ENCODE data around the gene ANKRA2.

ANKRA2 gene

DNA sequence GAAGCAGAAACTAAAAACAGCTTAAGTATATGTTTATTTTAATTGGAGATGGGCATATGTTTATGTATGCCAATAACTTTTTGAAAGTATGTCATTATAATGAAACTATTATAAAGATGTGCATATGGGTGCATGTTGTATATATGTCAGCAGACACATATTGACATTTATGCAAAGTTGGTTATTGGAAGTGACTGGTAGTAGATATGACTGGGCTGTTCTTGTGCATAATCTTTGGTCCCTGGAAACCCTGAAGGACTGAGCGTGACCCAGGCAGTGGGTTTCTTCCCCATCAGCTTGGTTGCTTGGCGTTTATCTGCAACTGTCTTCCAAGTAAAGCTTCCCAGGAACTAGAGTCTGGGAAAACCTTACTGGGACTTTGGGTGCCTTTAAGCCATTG, 25.7 kb downstream of the ANKRA2 start:
- Histone ChIP-seq H3K36me3 (replicated peaks; ENCODE audit: insufficient read depth, low read length) (no peaks in the 10 kb centered on the region), H3K4me3 (ENCODE audit: low read length) (no peak overlapping the region), H3K9me2 (replicated peaks; ENCODE audit: insufficient read depth, low read length) (no peaks in the 10 kb centered on the region), H3K27me3 (replicated peaks; ENCODE audit: insufficient read depth, low read length) (no peaks in the 10 kb centered on the region), H2AFZ (ENCODE audit: low read length) (no peak overlapping the region), H3F3A (ENCODE audit: insufficient read depth, low read length) (no peaks in the 10 kb centered on the region), H3K4me2 (ENCODE audit: low read depth, low read length) (no peak overlapping the region), H3K4me1 (ENCODE audit: low read length) (no peaks in the 10 kb centered on the region), H4K20me1 (ENCODE audit: insufficient read depth, low read length) (no peaks in the 10 kb centered on the region), H3K27ac (ENCODE audit: low read length) (no peak overlapping the region), H3K79me2 (ENCODE audit: low read length) (no peaks in the 10 kb centered on the region), H3K9ac (ENCODE audit: low read length) (no peak overlapping the region), H3K9me3 (replicated peaks; ENCODE audit: insufficient read depth, low read length) (no peaks in the 10 kb centered on the region)
- no peak for DNase-seq
- TF ChIP-seq, protein P1, sequence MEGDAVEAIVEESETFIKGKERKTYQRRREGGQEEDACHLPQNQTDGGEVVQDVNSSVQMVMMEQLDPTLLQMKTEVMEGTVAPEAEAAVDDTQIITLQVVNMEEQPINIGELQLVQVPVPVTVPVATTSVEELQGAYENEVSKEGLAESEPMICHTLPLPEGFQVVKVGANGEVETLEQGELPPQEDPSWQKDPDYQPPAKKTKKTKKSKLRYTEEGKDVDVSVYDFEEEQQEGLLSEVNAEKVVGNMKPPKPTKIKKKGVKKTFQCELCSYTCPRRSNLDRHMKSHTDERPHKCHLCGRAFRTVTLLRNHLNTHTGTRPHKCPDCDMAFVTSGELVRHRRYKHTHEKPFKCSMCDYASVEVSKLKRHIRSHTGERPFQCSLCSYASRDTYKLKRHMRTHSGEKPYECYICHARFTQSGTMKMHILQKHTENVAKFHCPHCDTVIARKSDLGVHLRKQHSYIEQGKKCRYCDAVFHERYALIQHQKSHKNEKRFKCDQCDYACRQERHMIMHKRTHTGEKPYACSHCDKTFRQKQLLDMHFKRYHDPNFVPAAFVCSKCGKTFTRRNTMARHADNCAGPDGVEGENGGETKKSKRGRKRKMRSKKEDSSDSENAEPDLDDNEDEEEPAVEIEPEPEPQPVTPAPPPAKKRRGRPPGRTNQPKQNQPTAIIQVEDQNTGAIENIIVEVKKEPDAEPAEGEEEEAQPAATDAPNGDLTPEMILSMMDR (IDR thresholded peaks at IDR 0.05; ENCODE audit: low read length): no peak

- H3K4me3 ChIP-seq (ENCODE audit: low read length): no peak overlapping the region
- no peak overlapping the region for H2AFZ ChIP-seq (ENCODE audit: low read length)
- no peaks in the 10 kb centered on the region for H3K79me2 ChIP-seq (ENCODE audit: low read length)
- no peak overlapping the region for H3K4me2 ChIP-seq (ENCODE audit: low read depth, low read length)
- no peaks in the 10 kb centered on the region for H3F3A ChIP-seq (ENCODE audit: insufficient read depth, low read length)
- no peaks in the 10 kb centered on the region for H3K9me2 ChIP-seq (replicated peaks; ENCODE audit: insufficient read depth, low read length)
- H3K27me3 ChIP-seq (replicated peaks; ENCODE audit: insufficient read depth, low read length): no peaks in the 10 kb centered on the region
- TF ChIP-seq EZH2phosphoT487 (IDR thresholded peaks at IDR 0.05; ENCODE audit: low read length): no peak
- TF ChIP-seq EZH2 (optimal IDR thresholded peaks at IDR 0.05; ENCODE audit: low read depth, low read length): no peak
- TF ChIP-seq, protein P1 (IDR thresholded peaks at IDR 0.05; ENCODE audit: low read length): no peak
- H3K36me3 ChIP-seq (replicated peaks; ENCODE audit: insufficient read depth, low read length): no peaks in the 10 kb centered on the region
- no peaks in the 10 kb centered on the region for H4K20me1 ChIP-seq (ENCODE audit: insufficient read depth, low read length)
- H3K4me1 ChIP-seq (ENCODE audit: low read length): no peaks in the 10 kb centered on the region
- H3K9ac ChIP-seq (ENCODE audit: low read length): no peak overlapping the region
- DNase-seq: no peak
- no peaks in the 10 kb centered on the region for H3K9me3 ChIP-seq (replicated peaks; ENCODE audit: insufficient read depth, low read length)
- no peak overlapping the region for H3K27ac ChIP-seq (ENCODE audit: low read length)
Observed at GRCh38 chr5:73534971-73535370, 30.5 kb downstream of the ANKRA2 start.

DNA sequence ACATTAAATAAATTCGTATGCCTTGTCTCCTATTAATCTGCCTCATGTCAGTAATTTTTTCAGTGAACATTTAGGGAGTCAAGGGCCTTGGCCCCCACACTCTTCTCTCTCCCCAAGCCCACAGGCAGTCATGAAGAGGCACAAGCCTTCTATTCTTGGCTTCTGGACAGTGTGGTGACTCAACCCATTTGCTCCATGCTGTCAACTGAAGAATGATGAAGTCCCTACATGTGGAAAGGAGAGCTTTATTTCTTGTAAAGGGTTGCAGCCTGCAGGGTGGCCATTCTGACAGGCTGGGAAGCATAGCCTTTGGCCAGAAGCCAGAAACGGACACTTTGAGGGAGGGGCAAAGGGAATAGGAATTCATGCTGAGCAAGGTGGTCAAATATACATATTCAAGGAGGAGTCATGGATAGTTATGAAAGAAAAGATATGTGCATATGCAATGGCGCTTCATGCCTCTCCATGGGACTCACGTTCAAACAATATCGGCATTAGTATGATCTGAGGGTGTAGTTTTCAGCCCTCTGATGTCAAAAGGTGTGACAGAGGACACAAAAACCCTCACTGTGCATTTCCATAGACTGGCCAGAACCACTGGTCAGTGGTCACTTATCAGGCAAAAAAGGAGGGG, 31.3 kb downstream of the ANKRA2 start:
- TF ChIP-seq EZH2 (optimal IDR thresholded peaks at IDR 0.05; ENCODE audit: low read depth, low read length) (no peak), EZH2phosphoT487 (IDR thresholded peaks at IDR 0.05; ENCODE audit: low read length) (no peak)
- TF ChIP-seq, protein P1 (IDR thresholded peaks at IDR 0.05; ENCODE audit: low read length): no peak
- Histone ChIP-seq H3K9me3 (replicated peaks; ENCODE audit: insufficient read depth, low read length) (no peaks in the 10 kb centered on the region), H3K4me2 (ENCODE audit: low read depth, low read length) (no peak overlapping the region)

More for the DNA sequence above, 31.3 kb downstream of the ANKRA2 start:
- no peaks in the 10 kb centered on the region for H3K4me1 ChIP-seq (ENCODE audit: low read length)
- no peak overlapping the region for H3K4me3 ChIP-seq (ENCODE audit: low read length)
- no peaks in the 10 kb centered on the region for H3K9me2 ChIP-seq (replicated peaks; ENCODE audit: insufficient read depth, low read length)
- no peak overlapping the region for H2AFZ ChIP-seq (ENCODE audit: low read length)
- no peak for DNase-seq
- H3K36me3 ChIP-seq (replicated peaks; ENCODE audit: insufficient read depth, low read length): no peaks in the 10 kb centered on the region
- H3K79me2 ChIP-seq (ENCODE audit: low read length): no peaks in the 10 kb centered on the region
- no peaks in the 10 kb centered on the region for H3K27me3 ChIP-seq (replicated peaks; ENCODE audit: insufficient read depth, low read length)
- no peaks in the 10 kb centered on the region for H3F3A ChIP-seq (ENCODE audit: insufficient read depth, low read length)
- no peaks in the 10 kb centered on the region for H4K20me1 ChIP-seq (ENCODE audit: insufficient read depth, low read length)
- H3K27ac ChIP-seq (ENCODE audit: low read length): no peak overlapping the region
- no peak overlapping the region for H3K9ac ChIP-seq (ENCODE audit: low read length)
